Measurements from ENCODE around the gene RER1.
"Not testable (repeated sequence)": the region's sequence is repeated elsewhere in the genome, so short reads cannot be mapped to it uniquely, and the experiment has no call there.

Gene RER1

GRCh38 chr1:2426540-2426939 lies 34.9 kb downstream of the RER1 start:
- DNase-seq (ENCODE audit: low read depth in 2 of 3, low spot score in 1 of 3), result no peak

- DNase-seq (ENCODE audit: low read depth in 2 of 3, low spot score in 1 of 3), result no peak
These were observed 35.4 kb downstream of the RER1 start for GRCh38 chr1:2427051-2427450.

- no peak for DNase-seq (ENCODE audit: low read depth in 2 of 3, low spot score in 1 of 3)
These were observed 36.3 kb downstream of the RER1 start for GRCh38 chr1:2427976-2428375.

GRCh38 chr1:2428490-2428889 lies 36.8 kb downstream of the RER1 start:
- no peak for DNase-seq (ENCODE audit: low read depth in 2 of 3, low spot score in 1 of 3)

DNA sequence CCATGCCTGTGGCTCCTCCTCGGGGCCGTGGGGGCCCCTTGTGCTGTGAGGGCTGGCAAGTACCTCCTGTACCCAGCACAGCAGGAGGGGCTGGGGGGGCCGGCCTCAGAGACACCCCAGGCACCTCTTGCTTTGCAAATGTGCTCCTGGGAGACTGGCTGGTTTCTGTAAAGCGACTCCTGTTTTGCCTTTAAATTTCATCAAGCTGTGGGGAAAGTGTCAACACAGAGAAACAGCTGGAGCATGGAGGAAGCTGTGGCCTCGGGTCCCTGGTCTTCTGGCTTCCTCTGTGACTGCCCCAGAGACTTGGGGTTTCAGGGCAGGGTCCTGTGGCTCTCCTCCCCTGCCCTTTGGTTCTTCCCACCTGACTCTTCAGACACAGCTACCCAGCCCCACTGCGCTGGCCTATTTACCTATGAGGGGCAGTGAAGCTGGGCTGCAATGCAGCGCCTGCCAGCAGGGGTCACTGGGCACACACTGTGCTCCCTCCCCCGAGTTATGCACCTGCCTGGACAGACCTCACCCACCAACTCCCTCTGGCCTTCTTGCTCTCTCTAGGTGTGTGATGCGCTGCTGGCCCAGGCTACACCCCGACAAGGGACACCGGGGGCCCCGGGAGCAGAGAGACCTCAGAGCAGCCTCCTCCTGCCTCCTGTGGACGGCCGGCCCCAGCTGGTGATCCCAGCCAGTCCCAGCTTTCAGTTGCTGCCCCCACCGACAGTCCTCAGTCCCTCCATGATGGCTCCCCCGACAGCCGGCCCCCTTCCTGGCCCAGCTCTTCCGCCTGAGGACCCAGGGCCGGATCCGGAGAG lies 38.3 kb downstream of the RER1 start:
- DNase-seq (ENCODE audit: low read depth in 2 of 3, low spot score in 1 of 3), result no peak

DNA sequence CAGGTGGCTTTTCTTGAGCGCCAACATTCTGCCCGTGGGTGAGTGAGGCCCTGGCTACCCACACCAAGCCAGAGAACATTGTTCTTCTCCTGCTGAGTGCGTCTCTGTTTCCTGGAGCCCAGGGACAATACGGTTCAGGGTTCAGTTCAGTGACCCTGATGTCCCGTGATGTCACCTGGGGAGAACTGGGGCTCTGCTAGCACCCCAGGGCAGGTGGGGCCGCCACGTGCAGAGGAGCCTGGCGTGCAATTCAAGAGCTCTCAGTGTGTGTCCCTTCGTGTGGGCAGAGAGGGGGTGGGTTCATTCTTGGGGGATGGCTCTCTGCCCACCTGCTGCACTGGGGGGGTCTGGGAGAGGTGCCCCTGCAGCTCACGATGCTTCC lies 38.9 kb downstream of the RER1 start:
- DNase-seq (ENCODE audit: low read depth in 2 of 3, low spot score in 1 of 3), result no peak

DNA sequence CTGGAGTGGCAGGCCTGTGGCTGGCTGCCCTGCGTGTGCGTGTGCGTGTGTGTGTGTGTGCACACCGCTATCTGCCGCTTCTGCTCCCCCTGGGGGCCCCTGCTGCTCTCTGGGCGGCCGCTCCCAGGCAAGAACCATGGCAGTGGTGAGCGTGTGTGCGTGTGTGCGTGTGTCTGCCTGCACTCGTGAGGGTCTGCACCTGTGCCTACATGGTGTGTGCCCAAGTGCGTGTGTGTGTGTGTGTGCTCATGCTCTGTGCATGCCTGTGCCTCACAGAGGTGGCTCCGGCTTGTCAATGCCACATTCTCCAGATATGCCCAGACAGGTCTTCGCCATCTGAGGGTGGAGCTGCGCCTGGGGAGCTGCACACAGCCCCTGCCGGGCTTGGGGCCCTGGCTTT lies 39.5 kb downstream of the RER1 start:
- no peak for DNase-seq (ENCODE audit: low read depth in 2 of 3, low spot score in 1 of 3)

- DNase-seq (ENCODE audit: low read depth in 2 of 3, low spot score in 1 of 3), result no peak
These were observed 39.9 kb downstream of the RER1 start for GRCh38 chr1:2431518-2431917.

GRCh38 chr1:2432441-2432844 lies 40.8 kb downstream of the RER1 start:
- DNase-seq (ENCODE audit: low read depth in 2 of 3, low spot score in 1 of 3), result no peak

GRCh38 chr1:2433196-2433595 lies 41.6 kb downstream of the RER1 start:
- no peak for DNase-seq (ENCODE audit: low read depth in 2 of 3, low spot score in 1 of 3)

DNA sequence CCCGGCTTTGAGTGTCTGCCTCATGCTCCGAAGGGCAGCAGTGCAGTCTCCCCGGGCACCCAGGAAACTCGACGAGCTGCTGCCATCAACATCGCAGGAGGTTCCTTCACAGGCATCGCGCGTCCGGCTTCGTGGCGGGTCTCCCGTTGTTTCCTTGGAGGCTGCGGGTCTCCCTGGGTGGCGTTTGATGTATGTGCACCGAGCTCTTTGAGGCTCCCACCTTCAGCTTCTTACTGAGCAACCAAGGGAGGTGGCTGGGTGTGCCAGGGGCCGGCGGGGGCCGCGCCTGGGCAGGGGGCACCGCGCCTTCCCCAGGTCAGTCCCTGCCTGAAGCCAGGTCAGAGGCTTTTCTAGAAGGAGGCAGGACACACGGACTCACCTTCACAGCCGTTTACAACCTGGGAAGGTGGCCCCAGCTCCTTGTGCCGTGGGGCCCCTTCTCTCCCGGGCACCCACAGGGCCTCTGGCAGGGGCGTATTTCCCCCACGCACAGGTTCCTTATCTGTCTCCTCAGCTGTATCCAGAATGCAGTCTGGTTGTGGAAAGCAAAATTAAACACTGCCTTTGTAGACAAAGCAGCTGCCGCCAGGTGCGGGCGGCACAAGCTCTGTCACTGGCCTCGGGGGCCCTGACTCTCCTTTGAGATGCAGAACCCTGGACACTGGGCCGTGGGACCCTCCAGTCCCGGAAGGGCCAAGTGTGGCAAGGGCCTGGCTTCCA lies 42.5 kb downstream of the RER1 start:
- no peak for DNase-seq (ENCODE audit: low read depth in 2 of 3, low spot score in 1 of 3)

GRCh38 chr1:2435091-2435490 lies 43.5 kb downstream of the RER1 start:
- no peak for DNase-seq (ENCODE audit: low read depth in 2 of 3, low spot score in 1 of 3)

DNA sequence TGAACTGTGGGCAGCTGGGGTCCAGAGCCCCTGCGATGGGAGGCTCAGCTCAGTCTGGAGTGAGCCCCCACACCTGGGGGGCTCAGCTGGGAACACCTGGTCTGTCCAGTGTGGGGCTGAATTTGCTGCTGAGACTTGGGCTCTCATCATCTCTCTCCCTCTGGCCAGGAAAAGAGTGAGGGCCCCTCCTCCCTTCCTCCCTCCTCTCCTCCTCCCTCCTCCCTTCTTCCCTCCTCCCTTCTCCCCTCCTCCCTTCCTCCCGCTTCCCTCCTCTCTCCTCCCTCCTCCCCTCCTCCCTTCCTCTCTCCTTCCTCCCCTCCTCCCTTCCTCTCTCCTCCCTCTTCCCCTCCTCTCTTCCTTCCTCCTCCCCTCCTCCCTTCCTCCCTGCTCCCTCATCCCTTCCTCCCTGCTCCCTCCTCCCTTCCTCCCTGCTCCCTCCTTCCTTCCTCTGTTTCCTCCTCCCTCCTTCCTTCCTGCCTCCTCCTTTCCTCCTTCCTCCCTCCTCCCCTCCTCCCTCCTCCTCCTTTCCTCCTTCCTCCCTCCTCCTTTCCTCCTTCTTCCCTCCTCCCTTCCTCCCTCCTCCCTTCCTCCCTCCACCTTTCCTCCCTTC lies 44.2 kb downstream of the RER1 start:
- DNase-seq (ENCODE audit: low read depth in 2 of 3, low spot score in 1 of 3), result no peak

- DNase-seq (ENCODE audit: low read depth in 2 of 3, low spot score in 1 of 3), result no peak
These were observed 45.2 kb downstream of the RER1 start for GRCh38 chr1:2436876-2437275.

GRCh38 chr1:2437617-2438016 lies 46.0 kb downstream of the RER1 start:
- no peak for DNase-seq (ENCODE audit: low read depth in 2 of 3, low spot score in 1 of 3)

DNA sequence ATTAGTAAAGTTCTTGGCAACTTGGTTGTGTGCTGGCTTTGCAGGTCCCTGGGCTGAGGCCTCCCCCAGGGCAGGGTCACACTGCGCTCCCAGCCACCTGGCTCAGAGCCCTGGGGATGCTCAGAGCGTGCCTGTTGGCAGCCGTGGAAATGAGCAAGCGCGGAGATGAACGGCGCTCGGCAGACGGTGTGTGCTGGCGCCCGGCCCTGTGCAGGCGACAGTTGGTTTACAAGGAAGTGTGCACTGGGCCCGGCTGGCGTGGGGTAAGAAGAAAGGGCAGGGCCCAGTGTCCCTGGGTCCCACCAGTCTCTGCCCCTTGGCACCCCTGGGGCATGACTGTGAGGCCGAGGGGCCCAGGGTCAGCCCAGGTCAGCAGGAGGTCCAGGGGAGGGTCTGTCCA lies 46.4 kb downstream of the RER1 start:
- no peak for DNase-seq (ENCODE audit: low read depth in 2 of 3, low spot score in 1 of 3)

- no peak for DNase-seq (ENCODE audit: low read depth in 2 of 3, low spot score in 1 of 3)
These were observed 47.0 kb downstream of the RER1 start for GRCh38 chr1:2438641-2439040.

DNA sequence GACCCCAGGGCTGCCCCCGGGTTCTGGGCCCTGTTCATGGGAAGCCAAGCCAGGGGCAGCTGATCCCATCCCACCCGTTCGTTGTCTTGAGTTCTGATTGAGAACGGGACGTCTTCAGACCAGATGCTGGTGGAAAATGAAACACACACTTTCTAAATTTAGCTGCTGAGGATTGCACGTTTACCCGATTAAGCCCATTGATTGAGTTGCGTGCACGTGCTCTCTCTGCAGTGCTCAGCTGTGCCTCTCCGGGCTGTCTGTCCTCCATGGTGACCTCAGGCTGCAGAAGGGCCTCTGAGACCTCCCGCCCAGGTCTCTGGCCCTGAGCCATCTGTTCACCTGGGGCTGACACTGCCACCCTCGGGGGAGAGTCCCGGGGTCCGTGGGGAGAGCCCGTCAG lies 47.7 kb downstream of the RER1 start:
- no peak for DNase-seq (ENCODE audit: low read depth in 2 of 3, low spot score in 1 of 3)

GRCh38 chr1:2440346-2440745 lies 48.7 kb downstream of the RER1 start:
- not testable (repeated sequence) for DNase-seq (ENCODE audit: low read depth in 2 of 3, low spot score in 1 of 3)

- no peak for DNase-seq (ENCODE audit: low read depth in 2 of 3, low spot score in 1 of 3)
These were observed 50.1 kb downstream of the RER1 start for GRCh38 chr1:2441746-2442145.

DNA sequence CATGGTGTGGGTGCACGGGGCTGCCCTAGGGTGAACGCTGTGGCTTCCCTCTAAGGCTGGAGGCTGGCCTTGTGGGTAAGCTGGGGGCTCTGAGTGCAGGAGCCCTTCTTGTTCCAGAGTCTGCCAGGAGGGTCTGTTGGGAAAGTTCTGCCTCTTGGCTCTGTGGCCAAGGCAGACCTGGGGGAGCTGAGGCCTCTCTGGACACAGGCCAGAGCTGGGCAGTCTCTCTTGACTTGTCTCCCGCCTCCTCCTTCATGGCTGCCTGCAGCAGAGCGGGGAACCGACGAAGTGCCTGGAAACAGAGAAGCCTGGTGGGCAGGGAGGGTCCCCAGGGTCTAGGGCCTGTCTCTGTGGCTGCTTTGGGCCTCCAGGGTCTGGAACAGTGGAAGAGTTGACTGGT lies 51.0 kb downstream of the RER1 start:
- DNase-seq (ENCODE audit: low read depth in 2 of 3, low spot score in 1 of 3), result no peak
